ENCODE measurements around the gene PHEX.

GRCh38 chrX:21985332-21985777 lies 46.8 kb upstream of the PHEX start:
- TF ChIP-seq, protein P1, sequence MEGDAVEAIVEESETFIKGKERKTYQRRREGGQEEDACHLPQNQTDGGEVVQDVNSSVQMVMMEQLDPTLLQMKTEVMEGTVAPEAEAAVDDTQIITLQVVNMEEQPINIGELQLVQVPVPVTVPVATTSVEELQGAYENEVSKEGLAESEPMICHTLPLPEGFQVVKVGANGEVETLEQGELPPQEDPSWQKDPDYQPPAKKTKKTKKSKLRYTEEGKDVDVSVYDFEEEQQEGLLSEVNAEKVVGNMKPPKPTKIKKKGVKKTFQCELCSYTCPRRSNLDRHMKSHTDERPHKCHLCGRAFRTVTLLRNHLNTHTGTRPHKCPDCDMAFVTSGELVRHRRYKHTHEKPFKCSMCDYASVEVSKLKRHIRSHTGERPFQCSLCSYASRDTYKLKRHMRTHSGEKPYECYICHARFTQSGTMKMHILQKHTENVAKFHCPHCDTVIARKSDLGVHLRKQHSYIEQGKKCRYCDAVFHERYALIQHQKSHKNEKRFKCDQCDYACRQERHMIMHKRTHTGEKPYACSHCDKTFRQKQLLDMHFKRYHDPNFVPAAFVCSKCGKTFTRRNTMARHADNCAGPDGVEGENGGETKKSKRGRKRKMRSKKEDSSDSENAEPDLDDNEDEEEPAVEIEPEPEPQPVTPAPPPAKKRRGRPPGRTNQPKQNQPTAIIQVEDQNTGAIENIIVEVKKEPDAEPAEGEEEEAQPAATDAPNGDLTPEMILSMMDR (IDR thresholded peaks at IDR 0.05; ENCODE audit: insufficient read depth, low read length) = peak; percentile 78
- TF ChIP-seq POLR2AphosphoS5 (IDR thresholded peaks at IDR 0.05; ENCODE audit: low read depth) (no peak), SPI1 (IDR thresholded peaks at IDR 0.05; ENCODE audit: borderline replicate concordance, low read depth) (no peak), GABPA (IDR thresholded peaks at IDR 0.05; ENCODE audit: low read depth) (no peak)
